Stimulated activated CD8-positive, alpha-beta memory T cell treated with anti-CD3 and anti-CD28 coated beads, Interleukin-4, amount 100 ng/mL, for 4 hours (primary cell): ENCODE data around the gene ABHD12B.

Source experiments
- DNase-seq, 2 donors: peaks; one replicate each; pipeline ENCODE4 v3.0.0-alpha.2; 2020; ENCODE audit warnings: low read depth in 2 of 2, low spot score in 1 of 2

Gene ABHD12B

GRCh38 chr14:50839048-50839447 is 32.8 kb upstream of the ABHD12B start:
- no peak for DNase-seq

GRCh38 chr14:50839691-50840090 is 32.2 kb upstream of the ABHD12B start:
- DNase-seq = no peak

- no peak for DNase-seq
Observed at GRCh38 chr14:50844391-50844790, 27.5 kb upstream of the ABHD12B start.

GRCh38 chr14:50845166-50845565 is 26.7 kb upstream of the ABHD12B start:
- no peak for DNase-seq

GRCh38 chr14:50846226-50846880 is 25.5 kb upstream of the ABHD12B start:
- no peak for DNase-seq

GRCh38 chr14:50853891-50854290 is 18.0 kb upstream of the ABHD12B start:
- DNase-seq = no peak

- no peak for DNase-seq
Observed at GRCh38 chr14:50854521-50854920, 17.3 kb upstream of the ABHD12B start.

- no peak for DNase-seq
Observed at GRCh38 chr14:50855558-50855957, 16.3 kb upstream of the ABHD12B start.

- no peak for DNase-seq
Observed at GRCh38 chr14:50856660-50857059, 15.2 kb upstream of the ABHD12B start.

- no peak for DNase-seq
Observed at GRCh38 chr14:50859296-50859624, 12.6 kb upstream of the ABHD12B start.

- DNase-seq = peak; percentile 73 to 93
Observed at GRCh38 chr14:50860478-50861086, 11.3 kb upstream of the ABHD12B start.

GRCh38 chr14:50862036-50862570 is 9.8 kb upstream of the ABHD12B start:
- DNase-seq = no peak

- DNase-seq = no peak
Observed at GRCh38 chr14:50864237-50864636, 7.6 kb upstream of the ABHD12B start.

- DNase-seq = no peak
Observed at GRCh38 chr14:50864946-50865345, 6.9 kb upstream of the ABHD12B start.

GRCh38 chr14:50865391-50866076 is 6.3 kb upstream of the ABHD12B start:
- DNase-seq = no peak

- no peak for DNase-seq
Observed at GRCh38 chr14:50871228-50871627, 625 bp upstream of the ABHD12B start.

GRCh38 chr14:50874757-50875156 is 2.9 kb downstream of the ABHD12B start:
- DNase-seq = no peak

GRCh38 chr14:50875359-50876070 is 3.7 kb downstream of the ABHD12B start:
- DNase-seq = peak in 1 of 2 donors; percentile 18

- DNase-seq = no peak
Observed at GRCh38 chr14:50882932-50883826, 11.3 kb downstream of the ABHD12B start.

- DNase-seq = no peak
Observed at GRCh38 chr14:50883827-50884197, 12.0 kb downstream of the ABHD12B start.

GRCh38 chr14:50887476-50887875 is 15.6 kb downstream of the ABHD12B start:
- no peak for DNase-seq
